Activated CD4-positive, alpha-beta memory T cell treated with anti-CD3 and anti-CD28 coated beads, Interleukin-2, amount 10 ng/mL, durations not matched to agents 7 days and 5 days (primary cell): ENCODE data around the gene PRDM12. TPM values are rescaled to one million over a fixed set of nuclear protein-coding genes. Genes with fewer than 3 reads are reported as not detected.

Experiments used
- CTCF ChIA-PET: fragments of 350-600 bp; sonication (Branson Sonifier 250); formaldehyde crosslinking; loops from one replicate; lab custom pipeline; 2021; ENCODE audit warnings: antibody characterized with exemption, inconsistent platforms; lab: Charles Lee
- POLR2A ChIA-PET: fragments of 350-600 bp; sonication (Branson Sonifier 250); formaldehyde crosslinking; loops from one replicate; lab custom pipeline; 2021; ENCODE audit warnings: antibody characterized with exemption; lab: Charles Lee
- DNase-seq: peaks from one replicate; pipeline ENCODE4 v3.0.0-alpha.2; 2020
- H3K27ac Mint-ChIP-seq: one replicate; pipeline ENCODE4 v1.8.0; 2021; ENCODE audit warnings: mild to moderate bottlenecking, mixed read lengths
- H3K27me3 Mint-ChIP-seq: one replicate; pipeline ENCODE4 v1.8.0; 2021; ENCODE audit warnings: mixed read lengths
- H3K36me3 Mint-ChIP-seq: one replicate; pipeline ENCODE4 v1.8.0; 2021; ENCODE audit warnings: low read depth, mixed read lengths
- H3K4me1 Mint-ChIP-seq: one replicate; pipeline ENCODE4 v1.8.0; 2021; ENCODE audit warnings: mixed read lengths
- H3K4me3 Mint-ChIP-seq: one replicate; pipeline ENCODE4 v1.8.0; 2021; ENCODE audit warnings: mild to moderate bottlenecking, mixed read lengths
- H3K9me3 Mint-ChIP-seq: one replicate; pipeline ENCODE4 v1.8.0; 2021; ENCODE audit warnings: mixed read lengths
- total RNA-seq, 2 experiments: library from RNA; stranded (reverse); gene quantifications; one replicate each; pipeline ENCODE4 v1.2.3, GENCODE V29; 2021

Gene PRDM12
- total RNA-seq, 2 experiments from 2014 or later = not detected

DNA sequence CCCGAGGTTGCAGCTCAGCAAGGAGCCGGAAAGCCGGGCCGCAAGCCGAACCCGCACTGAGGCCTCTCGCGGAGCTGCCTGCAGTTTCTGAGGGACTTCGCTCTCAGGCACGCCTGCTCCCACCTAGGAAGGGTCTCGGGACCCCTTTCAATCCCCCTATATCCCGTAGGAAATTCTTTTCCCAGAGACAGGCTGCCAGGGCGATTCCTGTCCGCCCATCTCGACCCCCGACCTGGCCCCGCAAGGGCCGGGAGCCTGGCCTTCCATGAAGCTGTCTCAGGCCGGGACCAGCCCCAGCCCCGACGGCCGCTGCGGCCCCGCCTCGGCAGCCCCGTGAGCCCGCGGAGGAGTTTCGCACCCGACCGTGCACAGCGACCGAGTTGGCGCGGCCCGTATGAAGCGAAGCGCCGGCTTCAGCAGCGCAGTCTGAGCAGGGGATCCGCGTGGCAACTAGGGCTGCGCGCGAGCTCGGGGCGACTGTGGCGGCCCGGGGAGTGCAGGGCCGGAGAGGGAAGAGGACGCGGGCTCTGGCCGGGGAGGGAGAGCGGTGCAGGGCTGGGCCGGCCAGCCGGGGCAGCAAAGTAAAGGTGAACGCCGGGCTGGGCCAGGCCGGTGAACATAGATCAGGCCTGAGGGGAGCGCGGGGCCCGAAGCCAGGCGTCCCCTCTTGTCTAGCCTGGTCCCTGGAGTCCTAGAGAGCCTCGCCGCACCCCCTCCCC is 977 bp upstream of the PRDM12 start:
- H3K36me3 Mint-ChIP-seq = no peaks in the 10 kb centered on the region
- no peaks in the 10 kb centered on the region for H3K9me3 Mint-ChIP-seq
- no peak overlapping the region for H3K4me3 Mint-ChIP-seq
- no peak for DNase-seq
- ChIA-PET POLR2A (no interaction called here), CTCF (no interaction called here)
- no peak overlapping the region for H3K27ac Mint-ChIP-seq
- peaks cover 69% of the 10 kb centered on the region for H3K27me3 Mint-ChIP-seq
- H3K4me1 Mint-ChIP-seq = peaks cover 14% of the 10 kb centered on the region

DNA sequence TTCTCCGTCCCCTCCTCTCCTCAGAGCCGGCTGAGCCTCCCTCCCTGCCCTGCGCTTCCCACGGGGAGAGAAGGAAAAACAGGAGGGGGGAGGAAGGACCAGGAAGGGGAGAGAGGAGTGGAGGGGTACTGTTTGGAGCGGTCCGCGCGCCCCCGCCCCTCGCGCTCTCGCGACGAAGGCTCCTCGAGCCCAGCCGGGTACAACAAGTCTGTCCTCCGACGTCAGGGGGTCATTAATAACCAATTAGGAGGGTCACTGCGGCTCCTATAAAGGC is 480 bp upstream of the PRDM12 start:
- Mint-ChIP-seq H3K27ac (no peak overlapping the region), H3K36me3 (no peaks in the 10 kb centered on the region), H3K27me3 (peaks cover 67% of the 10 kb centered on the region), H3K9me3 (no peaks in the 10 kb centered on the region), H3K4me1 (peaks cover 12% of the 10 kb centered on the region), H3K4me3 (no peak overlapping the region)
- ChIA-PET CTCF (no interaction called here), POLR2A (no interaction called here)
- no peak for DNase-seq

DNA sequence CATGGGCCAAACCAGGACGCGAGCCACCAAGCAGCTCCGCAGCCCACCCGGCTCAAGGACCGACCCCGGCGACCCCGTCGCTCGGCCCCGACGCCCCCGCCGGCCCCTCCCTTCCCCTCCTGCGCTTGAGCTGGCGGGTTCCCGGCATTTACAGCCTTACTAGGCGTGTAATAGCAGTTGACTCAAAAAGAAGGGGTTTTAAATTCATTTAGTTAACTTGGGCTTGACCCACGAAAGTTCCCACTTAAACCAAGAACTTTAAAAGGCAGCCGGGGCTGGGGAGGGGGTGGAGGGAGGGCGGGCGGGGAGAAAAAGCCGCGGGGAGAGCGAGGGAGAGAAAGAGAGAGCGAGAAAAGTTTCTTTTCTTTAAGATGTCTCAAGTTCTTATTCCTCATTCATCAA is 636 bp downstream of the PRDM12 start:
- no peaks in the 10 kb centered on the region for H3K36me3 Mint-ChIP-seq
- no peak overlapping the region for H3K27ac Mint-ChIP-seq
- POLR2A ChIA-PET = interaction anchor here (1.4 kb wide), 1 partner anchor 12 kb away, joined by 3 read pairs; no protein-coding TSS in a partner anchor
- CTCF ChIA-PET = no interaction called here
- no peak overlapping the region for H3K4me3 Mint-ChIP-seq
- DNase-seq = no peak
- H3K9me3 Mint-ChIP-seq = no peaks in the 10 kb centered on the region
- H3K4me1 Mint-ChIP-seq = peaks cover 12% of the 10 kb centered on the region
- H3K27me3 Mint-ChIP-seq = peaks cover 63% of the 10 kb centered on the region

DNA sequence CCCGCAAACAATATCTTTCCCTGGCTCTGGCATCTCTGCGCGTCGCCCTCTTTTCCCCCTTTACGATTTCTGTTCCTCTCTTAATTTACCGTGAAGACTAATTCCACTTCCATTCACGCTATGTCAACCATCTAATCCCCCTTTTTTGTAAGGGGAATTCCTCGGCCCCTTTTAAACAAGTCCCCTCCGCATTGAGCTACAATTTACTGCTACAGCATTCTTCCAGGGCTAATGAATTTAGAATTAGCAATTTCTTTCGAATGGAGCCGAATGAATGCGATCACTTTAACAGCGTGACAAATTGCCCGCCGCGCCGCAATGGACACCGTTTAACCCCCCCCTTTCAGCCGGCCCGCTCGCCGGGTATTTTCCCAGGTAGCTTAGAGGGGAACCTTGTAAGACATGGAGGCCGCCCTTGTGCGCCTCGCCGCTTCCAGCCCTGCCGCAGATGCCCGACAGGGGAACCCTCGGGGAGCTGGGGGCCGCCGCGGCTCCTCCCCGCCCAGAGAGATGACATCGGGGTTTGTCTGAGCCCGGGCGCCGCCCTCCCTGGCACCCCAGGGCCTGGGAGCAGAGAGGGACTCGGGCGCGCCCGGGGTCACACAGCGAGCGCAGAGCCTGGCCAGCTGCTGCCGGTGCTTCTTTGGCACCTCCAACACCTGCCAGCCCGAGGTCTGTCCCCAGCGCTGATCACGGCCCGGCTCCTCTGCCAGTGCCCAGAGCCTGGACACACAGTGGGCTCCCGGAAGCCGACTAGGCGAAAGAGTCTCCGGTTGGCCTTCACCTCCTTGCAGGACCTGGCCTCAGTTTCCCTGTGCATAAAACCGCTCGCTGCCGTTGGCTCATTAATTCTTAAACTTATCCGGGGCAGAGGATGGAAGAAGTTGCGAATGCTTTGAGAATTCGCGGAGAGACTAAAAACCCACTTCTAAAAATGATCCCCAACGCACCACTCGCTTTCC is 1.3 kb downstream of the PRDM12 start:
- CTCF ChIA-PET = no interaction called here

DNA sequence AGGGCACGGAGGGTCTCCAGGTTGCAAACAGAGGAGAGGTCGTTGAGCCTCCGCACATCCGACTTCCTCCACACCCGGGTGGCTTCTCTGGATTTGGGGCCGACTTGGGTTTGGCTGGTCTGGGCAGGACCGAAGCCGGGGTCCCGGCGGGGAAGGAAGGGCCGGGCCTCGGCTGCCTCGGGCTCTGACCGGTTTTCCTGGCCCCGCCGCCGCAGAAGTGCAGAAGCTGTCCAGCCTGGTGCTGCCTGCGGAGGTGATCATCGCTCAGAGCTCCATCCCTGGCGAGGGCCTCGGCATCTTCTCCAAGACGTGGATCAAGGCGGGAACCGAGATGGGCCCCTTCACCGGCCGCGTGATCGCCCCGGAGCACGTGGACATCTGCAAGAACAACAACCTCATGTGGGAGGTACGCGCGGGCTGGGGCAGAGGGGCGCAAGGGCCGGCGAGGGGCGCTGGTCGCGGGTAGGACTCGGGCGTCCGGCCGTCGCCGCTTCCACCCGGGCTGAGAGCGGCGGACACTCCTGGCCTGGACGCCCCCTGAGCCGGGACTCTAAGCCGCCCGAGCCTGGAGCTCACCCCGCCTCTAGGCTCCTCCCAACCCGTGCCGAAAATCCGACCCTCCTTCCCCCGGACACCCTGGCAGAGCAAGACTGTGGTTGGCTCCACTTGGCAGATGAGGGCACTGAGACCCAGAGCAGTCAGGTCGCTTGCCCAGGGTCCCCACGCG is 2.2 kb downstream of the PRDM12 start:
- POLR2A ChIA-PET = interaction anchor here (0.8 kb wide), 1 partner anchor 18 kb away, joined by 4 read pairs; no protein-coding TSS in a partner anchor
- CTCF ChIA-PET = no interaction called here
- no peaks in the 10 kb centered on the region for H3K9me3 Mint-ChIP-seq
- H3K27ac Mint-ChIP-seq = no peak overlapping the region
- H3K4me1 Mint-ChIP-seq = peaks cover 12% of the 10 kb centered on the region
- H3K4me3 Mint-ChIP-seq = no peak overlapping the region
- no peak for DNase-seq
- no peaks in the 10 kb centered on the region for H3K36me3 Mint-ChIP-seq
- H3K27me3 Mint-ChIP-seq = peaks cover 64% of the 10 kb centered on the region

More for the DNA sequence above, 1.3 kb downstream of the PRDM12 start:
- POLR2A ChIA-PET = interaction anchor here (1.4 kb wide), 1 partner anchor 12 kb away, joined by 3 read pairs; no protein-coding TSS in a partner anchor
- H3K4me3 Mint-ChIP-seq = no peak overlapping the region
- peaks cover 63% of the 10 kb centered on the region for H3K27me3 Mint-ChIP-seq
- H3K9me3 Mint-ChIP-seq = no peaks in the 10 kb centered on the region
- H3K4me1 Mint-ChIP-seq = peaks cover 12% of the 10 kb centered on the region
- no peaks in the 10 kb centered on the region for H3K36me3 Mint-ChIP-seq
- no peak for DNase-seq
- H3K27ac Mint-ChIP-seq = peak overlapping the region; percentile 45

DNA sequence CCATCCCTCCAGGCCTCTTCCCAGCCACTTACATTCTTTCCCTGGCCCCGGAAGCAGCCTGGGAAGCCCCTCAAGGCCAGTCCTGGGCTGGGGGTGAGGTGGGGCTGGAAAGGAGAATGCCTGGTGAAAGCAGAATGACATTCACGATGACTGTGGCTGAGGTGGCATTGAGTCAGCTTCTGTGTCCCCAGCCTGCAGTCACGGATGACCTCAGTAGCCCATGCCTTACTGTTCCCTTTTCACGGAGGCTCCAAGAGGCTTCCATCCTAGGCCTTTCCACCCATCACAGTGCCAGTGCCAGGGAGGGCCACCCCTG is 2.7 kb downstream of the PRDM12 start:
- no peaks in the 10 kb centered on the region for H3K9me3 Mint-ChIP-seq
- H3K4me1 Mint-ChIP-seq = peaks cover 12% of the 10 kb centered on the region
- no peak overlapping the region for H3K27ac Mint-ChIP-seq
- H3K4me3 Mint-ChIP-seq = no peak overlapping the region
- POLR2A ChIA-PET = interaction anchor here (0.8 kb wide), 1 partner anchor 17 kb away, joined by 4 read pairs; no protein-coding TSS in a partner anchor
- peaks cover 58% of the 10 kb centered on the region for H3K27me3 Mint-ChIP-seq
- no peak for DNase-seq
- CTCF ChIA-PET = no interaction called here
- no peaks in the 10 kb centered on the region for H3K36me3 Mint-ChIP-seq

DNA sequence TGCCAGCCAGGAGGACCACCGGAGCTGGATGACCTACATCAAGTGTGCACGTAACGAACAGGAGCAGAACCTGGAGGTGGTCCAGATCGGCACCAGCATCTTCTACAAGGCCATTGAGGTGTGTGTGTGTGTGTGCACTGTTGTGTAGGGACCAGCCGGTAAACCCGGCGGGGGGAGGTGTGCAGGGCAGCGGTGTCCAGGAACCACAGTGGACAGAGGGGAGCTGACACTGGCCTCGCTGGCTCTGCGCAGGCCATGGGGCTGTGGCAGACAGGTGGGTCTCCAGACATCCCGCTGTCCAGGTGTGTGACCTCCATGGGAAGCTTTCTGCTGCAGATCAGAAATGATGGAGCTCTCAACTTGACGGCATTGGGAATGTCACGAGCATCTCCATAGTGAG is 3.8 kb downstream of the PRDM12 start:
- CTCF ChIA-PET = no interaction called here
- no peak for DNase-seq
- POLR2A ChIA-PET = no interaction called here
- peaks cover 50% of the 10 kb centered on the region for H3K27me3 Mint-ChIP-seq
- no peaks in the 10 kb centered on the region for H3K9me3 Mint-ChIP-seq
- no peak overlapping the region for H3K4me3 Mint-ChIP-seq
- no peak overlapping the region for H3K27ac Mint-ChIP-seq
- H3K4me1 Mint-ChIP-seq = peaks cover 7% of the 10 kb centered on the region
- no peaks in the 10 kb centered on the region for H3K36me3 Mint-ChIP-seq

DNA sequence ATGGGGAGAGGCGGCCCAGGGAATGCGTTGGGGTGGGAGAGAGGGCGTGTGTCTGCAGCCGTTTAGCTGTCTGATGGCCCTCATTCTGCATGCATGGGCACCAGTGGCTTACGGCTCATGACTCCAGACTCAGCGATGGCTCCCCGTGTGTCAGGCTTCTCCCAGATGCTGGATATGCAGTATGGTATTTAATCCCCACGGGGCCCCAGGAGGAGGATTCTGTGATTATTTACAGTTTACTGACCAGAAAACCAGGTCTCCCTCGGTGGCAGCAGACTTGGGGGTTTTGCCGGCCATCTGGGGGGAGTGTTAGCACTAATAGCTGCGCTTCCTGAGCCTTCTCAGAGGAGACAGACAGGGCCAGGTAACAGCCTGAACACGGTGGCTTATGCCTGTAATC is 4.3 kb downstream of the PRDM12 start:
- Mint-ChIP-seq H3K27ac (no peak overlapping the region), H3K4me3 (no peak overlapping the region), H3K4me1 (peaks cover 7% of the 10 kb centered on the region), H3K27me3 (peaks cover 47% of the 10 kb centered on the region), H3K9me3 (no peaks in the 10 kb centered on the region), H3K36me3 (no peaks in the 10 kb centered on the region)
- POLR2A ChIA-PET = no interaction called here
- CTCF ChIA-PET = no interaction called here
- no peak for DNase-seq

DNA sequence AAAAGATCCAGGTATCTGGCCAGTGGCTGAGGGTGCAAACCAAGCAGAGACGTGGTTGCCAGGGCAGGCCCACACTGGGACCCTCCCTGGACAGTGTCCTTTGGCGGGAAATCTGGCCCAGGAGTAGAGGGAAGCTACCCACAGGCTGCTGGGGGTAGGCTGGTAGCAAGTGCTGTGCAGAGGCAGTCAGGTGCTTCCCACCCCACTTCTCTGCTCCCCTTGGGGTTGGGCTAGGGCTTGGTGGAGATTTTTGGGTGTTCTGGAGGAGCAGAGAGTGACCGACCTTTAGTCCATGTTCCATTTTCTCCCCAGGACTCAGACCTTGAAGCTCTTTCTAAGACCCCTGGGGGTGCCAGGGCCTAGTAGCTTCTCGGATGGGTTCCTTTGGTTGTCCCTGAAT is 5.6 kb downstream of the PRDM12 start:
- ChIA-PET CTCF (no interaction called here), POLR2A (no interaction called here)
- peaks cover 37% of the 10 kb centered on the region for H3K27me3 Mint-ChIP-seq
- H3K9me3 Mint-ChIP-seq = no peaks in the 10 kb centered on the region
- peaks cover 7% of the 10 kb centered on the region for H3K4me1 Mint-ChIP-seq
- H3K4me3 Mint-ChIP-seq = no peak overlapping the region
- no peak overlapping the region for H3K27ac Mint-ChIP-seq
- no peak for DNase-seq
- H3K36me3 Mint-ChIP-seq = no peaks in the 10 kb centered on the region

DNA sequence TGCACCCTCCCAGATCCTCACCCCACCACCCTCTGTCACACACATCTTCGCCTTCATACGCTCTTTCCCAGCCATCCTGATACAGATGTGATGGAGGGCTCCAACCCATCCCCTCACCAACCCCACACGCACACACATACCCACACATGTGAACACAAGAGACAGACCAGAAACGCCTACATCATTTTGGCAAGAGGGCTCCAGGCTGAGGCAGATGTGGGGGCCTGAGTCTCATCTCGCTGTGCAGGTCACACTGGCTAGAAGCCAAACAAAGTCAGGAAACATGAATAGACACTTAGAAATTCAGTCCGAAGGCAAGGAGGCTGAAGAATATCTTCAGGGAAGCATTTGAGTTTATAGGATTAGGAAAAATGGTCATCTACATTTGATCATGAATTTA is 6.2 kb downstream of the PRDM12 start:
- Mint-ChIP-seq H3K9me3 (no peaks in the 10 kb centered on the region), H3K4me1 (peaks cover 3% of the 10 kb centered on the region), H3K27me3 (peaks cover 31% of the 10 kb centered on the region), H3K4me3 (no peak overlapping the region), H3K36me3 (no peaks in the 10 kb centered on the region), H3K27ac (no peak overlapping the region)
- DNase-seq = no peak
- POLR2A ChIA-PET = no interaction called here
- CTCF ChIA-PET = no interaction called here

DNA sequence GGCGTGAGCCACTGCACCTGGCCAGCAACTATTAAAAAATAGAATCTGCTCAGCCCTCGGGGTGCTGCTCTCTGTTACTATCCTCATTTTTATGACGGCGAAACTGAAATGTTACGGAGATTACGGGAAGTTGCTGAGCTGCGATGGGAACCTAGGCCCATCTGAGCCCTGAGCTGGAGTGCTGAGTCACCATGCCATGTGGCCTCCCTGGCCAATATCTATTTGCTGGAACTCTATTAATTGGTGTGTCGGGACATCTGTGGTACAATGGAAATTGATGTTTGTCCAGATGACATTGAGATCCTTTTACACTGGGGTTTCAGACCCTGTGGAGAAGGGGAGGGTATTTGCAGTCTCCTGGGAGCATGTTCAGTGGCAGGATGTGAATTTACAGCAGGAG is 8.1 kb downstream of the PRDM12 start:
- Mint-ChIP-seq H3K27ac (no peak overlapping the region), H3K4me1 (no peaks in the 10 kb centered on the region), H3K27me3 (peaks cover 19% of the 10 kb centered on the region), H3K9me3 (no peaks in the 10 kb centered on the region), H3K4me3 (no peak overlapping the region), H3K36me3 (no peaks in the 10 kb centered on the region)
- DNase-seq = no peak
- POLR2A ChIA-PET = no interaction called here
- CTCF ChIA-PET = no interaction called here

DNA sequence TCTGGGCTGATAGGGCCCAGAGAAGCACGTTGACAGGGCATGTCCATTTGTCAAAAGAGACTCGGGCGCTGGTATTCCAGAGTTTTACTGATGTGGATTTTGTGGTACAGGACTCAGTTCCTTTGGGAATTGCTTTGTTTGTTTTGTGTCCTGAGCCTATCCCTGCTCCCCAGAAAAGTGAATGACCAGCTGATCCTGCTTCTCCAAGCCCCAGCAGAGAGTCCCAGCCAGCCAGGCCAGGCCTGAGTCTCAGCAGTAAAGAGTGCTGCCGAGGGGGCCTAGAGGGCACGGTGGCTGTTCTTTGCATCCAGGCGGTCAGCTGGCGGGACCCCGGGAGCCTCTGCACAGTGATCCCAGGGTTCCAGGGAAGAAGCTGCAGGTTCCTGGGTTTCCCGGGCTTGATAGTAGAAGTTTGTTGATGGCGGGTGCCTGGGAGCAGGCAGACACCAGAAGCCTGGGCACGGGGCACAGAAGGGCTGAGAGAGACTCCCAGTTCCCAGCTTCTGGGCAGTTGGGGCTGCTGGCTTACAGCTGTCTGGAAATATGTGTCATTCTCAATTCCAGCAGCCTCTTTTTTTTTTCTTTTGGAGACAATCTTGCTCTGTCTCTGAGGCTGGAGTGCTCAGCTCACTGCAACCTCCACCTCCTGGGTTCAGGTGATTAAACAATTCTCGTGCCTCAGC is 8.7 kb downstream of the PRDM12 start:
- ChIA-PET CTCF (no interaction called here), POLR2A (interaction anchor here (0.7 kb wide), 1 partner anchor 190 kb away, joined by 3 read pairs; no protein-coding TSS in a partner anchor)
- H3K9me3 Mint-ChIP-seq = no peaks in the 10 kb centered on the region
- no peak overlapping the region for H3K27ac Mint-ChIP-seq
- H3K4me1 Mint-ChIP-seq = no peaks in the 10 kb centered on the region
- DNase-seq = no peak
- H3K36me3 Mint-ChIP-seq = no peaks in the 10 kb centered on the region
- no peak overlapping the region for H3K4me3 Mint-ChIP-seq
- peaks cover 13% of the 10 kb centered on the region for H3K27me3 Mint-ChIP-seq
